ENCODE measurements around the gene SPATA13. TPM values are rescaled to one million over a fixed set of nuclear protein-coding genes. Genes with fewer than 3 reads are reported as not detected.

Gene SPATA13
- total RNA-seq, 4 donors from 2014 or later: 20.0 to 47.4 (median 27.6) TPM

GRCh38 chr13:24166561-24166960 is 6.0 kb downstream of the SPATA13 start:
- H3K9me3 ChIP-seq: no peaks in the 10 kb centered on the region
- DNase-seq: no peak
- peak overlapping the region; percentile 44 to 52 for H3K27ac ChIP-seq
- no peaks in the 10 kb centered on the region for H3K36me3 ChIP-seq
- no peaks in the 10 kb centered on the region for H3K4me1 ChIP-seq
- intact Hi-C loops (cut with DNase I; ENCODE audit: low total_unique reads): no loop called here
- H3K27me3 ChIP-seq: no peaks in the 10 kb centered on the region
- no peak overlapping the region for H3K4me3 ChIP-seq
- no peak for TF ChIP-seq POLR2A (IDR thresholded peaks at IDR 0.05)
- TF ChIP-seq, protein P1, sequence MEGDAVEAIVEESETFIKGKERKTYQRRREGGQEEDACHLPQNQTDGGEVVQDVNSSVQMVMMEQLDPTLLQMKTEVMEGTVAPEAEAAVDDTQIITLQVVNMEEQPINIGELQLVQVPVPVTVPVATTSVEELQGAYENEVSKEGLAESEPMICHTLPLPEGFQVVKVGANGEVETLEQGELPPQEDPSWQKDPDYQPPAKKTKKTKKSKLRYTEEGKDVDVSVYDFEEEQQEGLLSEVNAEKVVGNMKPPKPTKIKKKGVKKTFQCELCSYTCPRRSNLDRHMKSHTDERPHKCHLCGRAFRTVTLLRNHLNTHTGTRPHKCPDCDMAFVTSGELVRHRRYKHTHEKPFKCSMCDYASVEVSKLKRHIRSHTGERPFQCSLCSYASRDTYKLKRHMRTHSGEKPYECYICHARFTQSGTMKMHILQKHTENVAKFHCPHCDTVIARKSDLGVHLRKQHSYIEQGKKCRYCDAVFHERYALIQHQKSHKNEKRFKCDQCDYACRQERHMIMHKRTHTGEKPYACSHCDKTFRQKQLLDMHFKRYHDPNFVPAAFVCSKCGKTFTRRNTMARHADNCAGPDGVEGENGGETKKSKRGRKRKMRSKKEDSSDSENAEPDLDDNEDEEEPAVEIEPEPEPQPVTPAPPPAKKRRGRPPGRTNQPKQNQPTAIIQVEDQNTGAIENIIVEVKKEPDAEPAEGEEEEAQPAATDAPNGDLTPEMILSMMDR (IDR thresholded peaks at IDR 0.05): no peak

DNA sequence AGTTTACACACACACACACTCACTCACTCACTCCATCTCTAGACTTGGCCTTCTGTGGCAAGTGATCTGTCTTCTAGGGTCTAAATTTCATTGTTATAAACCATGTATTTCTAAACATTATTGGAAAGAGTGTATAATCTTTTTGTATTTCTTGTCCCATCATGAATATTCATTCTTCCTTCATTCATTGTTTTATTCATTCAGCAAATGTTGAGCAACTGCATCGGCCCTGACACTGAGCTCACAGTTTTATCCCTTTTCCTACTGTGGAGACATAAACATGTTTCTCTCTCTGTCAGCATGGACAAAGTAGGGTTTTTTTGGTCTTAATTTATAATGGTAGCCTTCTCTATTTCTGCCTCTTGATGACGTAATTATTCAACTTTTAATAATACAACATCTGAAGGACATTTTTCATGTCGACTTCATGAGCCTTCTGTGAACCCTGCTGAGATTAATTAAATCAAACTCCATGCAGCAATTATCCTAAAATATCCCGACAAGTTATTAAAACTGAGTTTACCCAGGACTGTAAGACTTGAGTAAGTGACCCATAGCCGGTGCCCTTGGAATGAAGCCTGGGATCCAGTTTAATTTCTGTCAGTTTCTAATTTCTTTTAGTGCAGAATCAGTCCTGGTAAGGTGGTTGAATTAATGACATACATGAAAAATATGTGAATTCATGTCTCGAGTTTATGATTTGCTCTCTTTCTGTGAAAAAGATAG is 7.3 kb downstream of the SPATA13 start:
- H3K4me3 ChIP-seq: no peak overlapping the region
- peak overlapping the region; percentile 44 to 52 for H3K27ac ChIP-seq
- intact Hi-C loops (cut with DNase I; ENCODE audit: low total_unique reads): no loop called here
- TF ChIP-seq, protein P1 (IDR thresholded peaks at IDR 0.05): no peak
- TF ChIP-seq POLR2A (IDR thresholded peaks at IDR 0.05): no peak
- no peaks in the 10 kb centered on the region for H3K36me3 ChIP-seq
- no peak for DNase-seq
- no peaks in the 10 kb centered on the region for H3K27me3 ChIP-seq
- H3K4me1 ChIP-seq: no peaks in the 10 kb centered on the region
- H3K9me3 ChIP-seq: no peaks in the 10 kb centered on the region

DNA sequence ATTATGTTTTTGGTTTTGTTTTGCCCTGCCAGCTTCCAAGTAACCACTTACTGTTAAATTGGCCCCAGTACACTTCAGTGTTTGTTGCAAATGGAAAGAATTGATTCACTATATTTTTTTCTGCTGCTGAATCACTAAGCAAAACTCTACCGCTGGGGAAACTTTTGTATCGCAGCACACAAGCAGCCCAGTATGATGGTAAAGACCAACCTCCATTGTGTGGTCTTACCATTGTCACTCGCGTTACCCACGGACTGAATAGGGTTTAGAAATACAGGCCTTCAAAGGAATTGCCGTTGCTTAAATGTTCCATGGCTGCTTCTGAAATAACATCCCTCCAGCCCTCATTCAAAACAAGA is 7.9 kb downstream of the SPATA13 start:
- Histone ChIP-seq H3K4me1 (no peaks in the 10 kb centered on the region), H3K4me3 (no peak overlapping the region), H3K27ac (peak overlapping the region; percentile 44 to 52), H3K27me3 (no peaks in the 10 kb centered on the region), H3K36me3 (no peaks in the 10 kb centered on the region), H3K9me3 (no peaks in the 10 kb centered on the region)
- no peak for TF ChIP-seq POLR2A (IDR thresholded peaks at IDR 0.05)
- TF ChIP-seq, protein P1 (IDR thresholded peaks at IDR 0.05): no peak
- intact Hi-C loops (cut with DNase I; ENCODE audit: low total_unique reads): no loop called here
- no peak for DNase-seq

- Histone ChIP-seq H3K27ac (peak overlapping the region; percentile 44 to 52), H3K36me3 (no peaks in the 10 kb centered on the region), H3K27me3 (no peaks in the 10 kb centered on the region), H3K4me1 (no peaks in the 10 kb centered on the region), H3K9me3 (no peaks in the 10 kb centered on the region), H3K4me3 (no peak overlapping the region)
- DNase-seq: no peak
- TF ChIP-seq, protein P1 (IDR thresholded peaks at IDR 0.05): no peak
- TF ChIP-seq POLR2A (IDR thresholded peaks at IDR 0.05): no peak
- intact Hi-C loops (cut with DNase I; ENCODE audit: low total_unique reads): no loop called here
These were observed 8.5 kb downstream of the SPATA13 start for GRCh38 chr13:24168979-24169378.

- H3K4me1 ChIP-seq: peaks cover 0 to 10% of the 10 kb centered on the region in 2 donors
- no peak overlapping the region for H3K4me3 ChIP-seq
- no peaks in the 10 kb centered on the region for H3K36me3 ChIP-seq
- no peaks in the 10 kb centered on the region for H3K9me3 ChIP-seq
- TF ChIP-seq POLR2A (IDR thresholded peaks at IDR 0.05): no peak
- TF ChIP-seq, protein P1 (IDR thresholded peaks at IDR 0.05): no peak
- intact Hi-C loops (cut with DNase I; ENCODE audit: low total_unique reads): no loop called here
- no peak for DNase-seq
- no peaks in the 10 kb centered on the region for H3K27me3 ChIP-seq
- no peak overlapping the region for H3K27ac ChIP-seq
These were observed 11.6 kb downstream of the SPATA13 start for GRCh38 chr13:24172071-24172470.

All from uterus (tissue), 4 donors.